ENCODE measurements around the gene LMNTD1.
"Not testable (repeated sequence)": the region's sequence is repeated elsewhere in the genome, so short reads cannot be mapped to it uniquely, and the experiment has no call there.

LMNTD1 gene, protein sequence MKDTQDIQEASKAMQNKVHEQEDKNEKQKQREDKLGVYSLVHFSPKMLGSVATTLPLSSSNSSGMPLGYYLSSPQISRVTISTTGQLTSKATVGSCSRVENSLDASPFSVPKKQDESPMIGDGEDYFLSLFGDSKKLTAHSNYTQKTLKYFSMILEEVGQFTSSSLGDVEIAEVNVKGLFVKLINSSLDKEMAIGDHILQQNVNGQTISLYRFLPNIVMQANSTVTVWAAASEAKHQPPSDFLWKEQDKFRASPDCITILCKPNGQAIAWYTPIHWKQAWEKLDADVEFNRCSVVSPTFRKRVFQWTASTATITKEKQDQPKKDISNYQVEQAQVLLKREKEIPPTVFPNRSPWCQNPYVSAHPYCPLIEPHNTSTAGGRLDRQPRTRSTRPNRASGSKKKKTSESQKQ

DNA sequence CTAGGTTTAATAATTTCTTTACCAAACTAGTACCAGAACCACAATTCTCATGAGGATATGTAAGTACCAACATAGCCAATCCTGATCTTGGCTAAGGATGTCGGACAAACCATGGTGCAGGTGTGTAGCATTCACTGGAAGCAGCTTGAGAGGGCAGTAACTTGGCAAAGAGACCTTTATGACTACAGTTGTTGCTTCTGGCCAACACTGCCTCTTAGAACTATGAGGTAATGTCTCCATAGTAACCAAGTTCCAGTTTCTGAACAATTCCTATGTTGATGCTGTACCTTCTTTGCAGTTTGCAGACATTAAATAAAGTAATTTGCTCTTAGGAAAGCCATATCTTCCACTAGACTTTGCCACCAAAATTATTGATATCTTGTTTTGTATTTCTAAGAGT is at the start of gene LMNTD1:
Gene LMNTD1, minus strand, starts transcription at position 186 of the 400 bp plus-strand sequence. CDS start 324 bp downstream, outside the sequence.
- no peak for DNase-seq (ENCODE audit: low spot score)

DNA sequence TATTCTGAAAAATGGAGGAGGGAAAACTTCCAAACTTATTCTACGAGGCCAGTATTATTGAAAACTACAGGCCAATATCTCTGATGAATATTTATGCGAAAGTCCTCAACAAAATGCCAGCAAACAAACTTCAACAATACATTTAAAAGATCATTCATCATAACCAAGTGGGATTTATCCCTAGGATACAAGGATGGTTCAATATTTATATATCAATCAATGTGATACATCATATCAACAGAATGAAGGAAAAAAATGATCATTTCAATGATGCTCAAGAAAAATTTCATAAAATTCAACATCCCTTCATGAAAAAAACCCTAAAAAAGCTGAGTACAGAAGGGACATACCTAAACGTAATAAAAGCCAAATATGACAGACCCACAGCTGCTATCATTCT is 45.9 kb upstream of the LMNTD1 start:
- DNase-seq (ENCODE audit: low spot score), result no peak

DNA sequence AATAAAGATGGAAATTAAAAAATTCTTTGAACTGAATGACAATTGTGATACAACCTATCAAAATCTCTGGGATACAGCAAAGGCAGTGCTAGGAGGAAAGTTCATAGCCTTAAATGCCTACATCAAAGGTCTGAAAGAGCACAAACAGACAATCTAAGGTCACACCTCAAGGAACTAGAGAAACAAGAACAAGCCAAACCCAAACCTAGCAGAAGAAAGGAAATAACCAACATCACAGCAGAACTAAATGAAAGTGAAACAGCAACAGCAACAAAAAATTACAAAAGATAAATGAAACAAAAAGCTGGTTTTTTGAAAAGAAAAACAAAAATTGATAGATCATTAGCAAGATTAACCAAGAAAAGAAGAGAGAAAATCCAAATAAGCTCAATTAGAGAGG is 42.4 kb upstream of the LMNTD1 start:
- DNase-seq (ENCODE audit: low spot score), result not testable (repeated sequence)

DNA sequence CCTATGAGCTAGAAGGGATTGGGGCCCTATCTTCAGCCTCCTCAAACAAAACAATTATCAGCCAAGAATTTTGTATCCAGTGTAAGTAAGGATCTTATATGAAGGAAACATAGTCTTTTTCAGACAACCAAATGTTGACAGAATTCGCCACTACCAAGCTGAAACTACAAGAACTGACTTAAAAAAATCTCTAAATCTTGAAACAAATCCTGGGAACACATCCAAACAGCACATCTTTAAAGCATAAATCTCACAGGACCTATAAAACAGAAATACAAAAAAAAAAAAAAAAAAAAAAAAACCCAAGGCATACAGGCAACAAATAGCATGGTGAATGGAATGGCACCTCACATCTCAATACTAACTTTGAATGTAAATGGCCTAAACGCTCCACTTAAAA is 41.3 kb upstream of the LMNTD1 start:
- DNase-seq (ENCODE audit: low spot score), result no peak

DNA sequence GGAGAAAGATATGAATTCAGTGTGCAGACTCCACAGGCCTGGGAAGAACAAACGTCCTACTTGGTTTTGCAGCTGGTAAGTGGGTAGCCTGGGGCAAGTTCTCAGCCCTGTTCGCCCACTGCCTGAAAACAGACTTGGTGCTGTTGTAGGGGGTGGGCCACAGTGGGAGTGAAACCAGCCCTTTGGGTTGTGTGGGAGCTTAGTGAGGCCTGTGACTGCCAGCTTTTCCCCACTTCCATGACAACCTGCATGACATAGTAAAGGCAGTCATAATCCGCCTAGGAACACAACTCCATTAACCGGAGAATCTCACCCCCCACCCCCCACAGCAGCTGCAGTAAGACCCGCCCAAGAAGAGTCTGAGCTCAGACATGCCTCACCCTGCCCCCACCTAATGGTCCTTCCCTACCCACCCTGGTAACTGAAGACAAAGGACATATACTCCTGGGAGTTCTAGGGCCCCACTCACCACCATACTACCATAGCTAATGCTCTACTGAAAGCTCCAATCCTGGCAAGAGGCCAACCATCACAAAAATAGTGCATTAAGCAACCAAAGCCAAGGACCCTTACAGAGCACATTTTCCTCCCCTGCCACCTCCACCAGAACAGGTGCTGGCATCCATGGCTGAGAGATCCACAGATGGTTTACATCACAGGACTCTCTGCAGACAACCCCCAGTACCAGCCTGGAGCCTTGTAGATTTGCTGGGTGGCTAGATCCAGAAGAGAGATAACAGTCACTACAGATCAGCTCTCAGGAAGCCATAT is 39.8 kb upstream of the LMNTD1 start:
- no peak for DNase-seq (ENCODE audit: low spot score)

DNA sequence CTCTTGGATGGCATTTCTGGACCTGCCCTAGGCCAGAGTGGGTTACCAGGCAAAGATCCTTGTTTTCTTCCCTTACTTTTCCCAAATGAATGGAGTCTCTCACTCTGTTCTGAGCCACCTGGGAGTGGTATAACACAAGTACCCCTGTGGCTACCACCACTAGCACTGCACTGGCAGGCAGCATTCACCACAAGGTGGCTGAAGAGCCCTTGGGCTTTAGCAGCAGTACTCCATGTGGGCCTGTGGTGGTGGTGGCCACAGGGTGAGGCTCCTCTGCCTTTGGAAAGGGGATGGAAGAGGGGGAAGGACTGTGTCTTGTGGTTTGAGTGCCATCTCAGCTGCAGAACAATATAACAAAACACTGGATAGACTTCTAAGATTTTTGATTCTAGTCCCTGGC is 38.1 kb upstream of the LMNTD1 start:
- no peak for DNase-seq (ENCODE audit: low spot score)

DNA sequence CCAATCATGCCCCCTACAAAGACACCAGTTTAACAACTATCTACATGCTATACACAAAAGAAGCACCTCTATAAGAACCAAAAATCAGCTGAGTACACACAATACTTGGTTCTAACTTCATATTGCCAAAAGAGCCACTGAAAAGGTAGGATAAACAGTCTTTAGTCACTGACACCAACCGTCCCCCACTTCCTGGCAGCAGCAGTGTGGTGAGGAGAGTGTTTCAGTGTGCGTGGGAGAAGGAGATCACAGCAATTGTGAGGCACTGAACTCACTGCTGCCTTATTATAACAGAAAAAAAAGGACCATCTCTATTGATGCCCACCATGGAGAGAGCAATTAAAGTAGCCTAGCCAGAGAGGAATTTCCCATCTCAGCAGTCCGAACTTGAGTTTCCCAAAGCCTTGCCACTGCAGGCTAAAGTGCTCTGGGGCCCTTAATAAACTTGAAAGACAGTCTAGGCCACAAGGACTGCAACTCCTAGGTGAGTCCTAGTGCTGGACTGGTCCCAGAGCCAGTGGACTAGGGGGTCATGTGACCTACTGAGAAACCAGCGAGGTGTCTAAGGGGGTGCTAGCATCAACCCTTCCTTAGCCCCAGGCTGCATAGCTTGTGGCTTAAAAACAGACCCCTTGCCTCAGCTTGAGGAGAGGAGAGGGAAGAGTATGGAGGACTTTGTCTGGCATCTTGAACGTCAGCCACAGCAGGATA is 37.1 kb upstream of the LMNTD1 start:
- DNase-seq (ENCODE audit: low spot score), result no peak

DNA sequence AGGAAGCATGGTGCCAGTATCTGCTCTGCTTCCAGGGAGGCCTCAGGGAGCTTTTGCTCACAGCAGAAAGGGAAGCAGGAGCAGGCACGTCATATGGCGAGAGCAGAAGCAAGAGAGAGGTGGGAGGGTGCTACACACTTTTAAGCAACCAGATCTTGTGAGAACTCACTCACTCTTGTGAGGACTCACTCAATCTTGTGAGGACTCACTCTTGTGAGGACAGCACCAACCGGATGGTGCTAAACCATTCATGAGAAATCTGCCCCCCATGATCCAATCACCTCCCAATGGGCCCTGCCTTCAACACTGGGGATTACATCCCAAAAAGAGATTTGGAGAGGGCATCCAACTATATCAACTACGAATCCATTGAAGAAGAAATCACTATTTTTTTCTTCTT is 34.3 kb upstream of the LMNTD1 start:
- no peak for DNase-seq (ENCODE audit: low spot score)

DNA sequence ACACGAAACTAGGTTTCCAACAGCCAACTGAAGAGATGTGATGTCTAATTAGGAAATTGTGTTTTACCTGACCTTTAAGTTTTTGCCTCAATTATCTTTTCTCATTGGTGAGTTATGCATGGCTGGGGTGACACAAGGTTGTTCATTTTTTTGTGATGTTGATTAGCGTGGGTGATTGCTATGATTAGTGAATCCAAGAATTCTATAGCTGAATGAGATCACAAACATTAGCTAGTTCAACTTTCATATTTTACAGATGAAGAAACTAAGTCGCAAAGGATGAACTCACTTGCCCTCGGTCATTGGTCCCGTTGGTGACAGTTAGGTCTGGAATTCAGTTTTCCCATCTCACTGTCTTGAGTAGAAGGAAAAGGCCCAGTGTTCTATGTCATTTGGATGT is 32.6 kb upstream of the LMNTD1 start:
- DNase-seq (ENCODE audit: low spot score), result no peak

DNA sequence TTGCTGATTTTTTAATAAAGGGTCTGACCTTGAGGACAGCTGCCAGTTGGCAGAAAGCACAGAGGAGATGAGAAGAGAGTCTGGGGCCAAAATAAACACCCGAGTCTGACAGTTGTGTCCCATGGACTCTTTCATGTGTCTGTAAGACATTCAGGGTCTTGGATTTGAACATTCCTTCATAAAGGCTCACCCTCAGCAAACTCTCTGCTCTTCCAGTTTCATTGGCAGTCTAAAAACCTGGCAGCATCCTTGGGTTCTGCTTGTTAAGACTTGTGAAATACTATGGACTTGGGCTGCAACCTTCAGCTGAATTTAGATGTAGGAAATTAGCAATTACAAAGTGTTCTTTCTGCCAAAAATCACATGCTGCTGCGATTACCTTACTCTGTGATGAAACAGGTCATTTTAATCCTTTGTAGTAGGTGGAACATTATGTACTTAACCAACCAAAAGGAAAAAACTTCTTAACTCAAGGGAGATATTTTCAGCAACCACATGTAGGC is 32.0 kb upstream of the LMNTD1 start:
- no peak for DNase-seq (ENCODE audit: low spot score)

DNA sequence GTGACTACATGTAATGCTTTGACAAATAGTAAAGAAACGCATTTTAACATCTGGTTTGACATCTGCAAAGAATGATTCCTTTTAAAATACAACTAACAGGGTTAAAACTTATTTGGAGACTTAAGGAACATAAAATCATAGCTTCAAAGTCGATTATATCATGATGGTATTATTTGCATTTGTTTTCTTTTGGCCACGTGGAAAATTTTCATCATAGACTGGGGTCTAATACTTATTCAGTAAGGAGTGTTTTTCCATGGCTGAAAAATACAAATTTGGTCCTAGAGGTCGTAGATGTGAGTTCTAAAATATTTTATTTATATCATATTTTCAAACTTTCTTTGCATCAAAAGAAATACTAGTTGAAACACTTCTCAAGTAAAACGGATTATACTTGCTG is 31.5 kb upstream of the LMNTD1 start:
- DNase-seq (ENCODE audit: low spot score), result no peak

DNA sequence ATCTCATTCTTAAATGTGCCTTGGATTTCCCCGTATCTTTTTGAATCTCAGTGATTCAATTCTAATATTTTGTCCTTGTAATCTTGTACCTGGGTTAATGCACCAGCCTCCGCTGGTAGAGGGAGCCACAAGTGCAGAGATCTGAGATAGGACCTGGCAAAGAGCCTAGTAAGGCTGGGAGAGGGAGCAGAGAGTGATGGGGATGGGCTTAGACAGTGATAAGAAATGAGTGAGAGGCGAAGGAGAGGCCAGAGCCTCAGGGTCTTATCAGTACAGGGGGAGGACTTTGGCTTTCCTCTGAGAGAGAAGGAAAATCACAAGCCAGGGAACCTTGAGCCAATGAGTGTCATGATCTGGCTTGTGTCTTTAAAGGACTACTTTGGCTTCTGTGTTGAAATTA is 30.5 kb upstream of the LMNTD1 start:
- DNase-seq (ENCODE audit: low spot score), result no peak

DNA sequence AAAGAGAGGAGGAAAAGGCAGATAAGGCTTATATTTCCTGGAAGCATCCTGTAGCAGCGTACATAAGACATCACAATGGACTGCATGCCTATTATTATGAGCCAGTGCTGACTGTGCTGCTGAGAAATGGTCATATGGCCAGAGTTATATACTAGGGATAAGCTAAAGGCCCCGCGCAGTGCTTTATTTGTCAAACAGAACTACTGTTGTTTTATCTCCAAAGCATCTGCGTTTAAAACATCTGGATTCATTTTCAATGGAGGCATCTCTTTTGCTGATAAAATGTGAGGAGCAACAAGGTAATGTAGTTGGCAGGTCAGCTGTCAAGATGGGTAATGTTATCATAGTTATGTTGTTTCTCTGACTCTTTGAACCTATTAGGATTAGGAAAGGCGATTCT is 28.0 kb upstream of the LMNTD1 start:
- no peak for DNase-seq (ENCODE audit: low spot score)

DNA sequence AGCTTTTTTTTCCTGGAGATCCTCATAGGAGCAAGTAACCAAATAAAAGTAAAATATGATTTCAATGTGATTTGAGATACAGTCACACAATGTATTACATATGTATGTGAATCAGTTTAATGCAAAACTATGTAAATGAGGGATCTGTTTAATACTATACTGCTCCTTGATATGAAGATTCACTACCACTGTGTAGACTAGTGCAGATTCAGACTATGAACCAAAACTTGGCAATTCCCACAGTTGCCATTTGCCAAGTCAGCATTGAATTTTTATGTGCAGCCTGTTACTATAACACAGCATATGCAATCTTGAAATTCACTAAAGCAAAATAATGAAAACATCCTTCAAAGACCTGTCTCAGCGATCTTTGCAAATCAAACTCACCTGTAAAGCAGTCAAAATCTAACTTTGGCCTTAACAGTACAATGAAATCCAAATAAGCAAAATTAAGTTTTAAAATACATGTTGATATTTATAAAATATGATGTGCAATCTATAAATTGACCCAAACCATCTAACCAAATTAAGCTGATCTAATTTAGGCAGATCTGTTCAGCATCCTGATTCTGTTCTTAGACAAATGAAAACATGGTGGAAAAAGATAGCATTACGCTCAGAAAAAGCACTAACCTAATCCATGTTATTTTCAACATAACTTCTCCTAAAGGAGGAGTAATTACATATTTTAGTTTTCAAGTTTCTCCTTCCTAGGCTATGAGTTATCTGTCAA is 25.5 kb upstream of the LMNTD1 start:
- DNase-seq (ENCODE audit: low spot score), result no peak

DNA sequence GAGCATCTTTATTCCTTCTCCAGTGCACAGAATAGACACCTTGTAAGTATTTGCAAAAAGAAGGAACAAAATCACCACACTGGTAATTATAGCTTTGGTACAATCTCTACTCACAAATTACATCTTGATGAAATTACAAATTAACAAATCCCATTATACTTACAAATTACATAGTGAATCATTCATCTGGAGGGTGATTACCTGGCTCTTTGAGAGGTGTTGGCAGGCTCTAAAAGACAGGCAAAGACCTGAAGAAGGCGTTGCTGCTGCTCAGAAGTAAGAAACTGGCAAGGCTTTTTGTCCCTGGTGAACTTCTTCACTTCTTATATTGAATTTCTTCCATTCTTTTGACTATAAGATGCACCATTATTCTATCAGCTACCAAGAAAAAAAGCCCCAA is 21.7 kb upstream of the LMNTD1 start:
- no peak for DNase-seq (ENCODE audit: low spot score)

DNA sequence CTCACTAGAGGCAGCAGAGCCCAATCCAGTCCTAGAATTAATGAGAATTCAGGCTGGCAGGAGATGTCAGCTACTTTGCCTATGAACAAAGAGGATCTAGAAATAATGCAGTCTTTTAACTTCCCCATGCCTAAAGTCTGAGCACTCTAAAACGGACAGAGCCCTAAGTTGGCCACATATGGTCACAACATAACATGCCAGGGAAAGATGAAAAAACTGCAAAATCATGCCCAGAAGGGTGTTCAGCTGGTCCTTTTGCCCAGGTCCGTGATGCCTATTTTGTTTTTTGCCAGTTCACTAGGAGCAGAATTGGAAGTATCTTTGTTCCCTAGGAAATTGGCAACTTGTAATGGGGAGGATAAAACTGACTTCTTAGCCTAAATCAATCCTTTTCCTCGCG is 20.3 kb upstream of the LMNTD1 start:
- DNase-seq (ENCODE audit: low spot score), result no peak

DNA sequence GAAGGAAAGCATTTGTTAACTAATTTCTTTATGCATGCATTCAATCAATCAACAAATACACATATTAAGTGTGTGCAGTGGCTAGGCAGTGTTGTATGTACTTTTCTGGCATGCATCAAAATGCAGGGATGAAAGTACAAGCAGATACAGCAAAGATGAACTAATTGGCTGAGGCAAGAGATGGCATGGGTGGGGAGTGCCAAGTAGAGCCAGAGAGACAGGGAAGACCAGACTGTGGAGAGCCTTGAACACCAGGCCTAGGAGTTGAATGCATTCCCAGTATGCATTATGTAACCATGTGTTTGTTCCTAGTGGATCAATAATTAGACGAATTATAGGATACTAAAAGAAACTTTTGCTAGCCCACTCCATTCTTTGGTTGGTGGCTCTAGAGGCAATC is 17.3 kb upstream of the LMNTD1 start:
- no peak for DNase-seq (ENCODE audit: low spot score)

DNA sequence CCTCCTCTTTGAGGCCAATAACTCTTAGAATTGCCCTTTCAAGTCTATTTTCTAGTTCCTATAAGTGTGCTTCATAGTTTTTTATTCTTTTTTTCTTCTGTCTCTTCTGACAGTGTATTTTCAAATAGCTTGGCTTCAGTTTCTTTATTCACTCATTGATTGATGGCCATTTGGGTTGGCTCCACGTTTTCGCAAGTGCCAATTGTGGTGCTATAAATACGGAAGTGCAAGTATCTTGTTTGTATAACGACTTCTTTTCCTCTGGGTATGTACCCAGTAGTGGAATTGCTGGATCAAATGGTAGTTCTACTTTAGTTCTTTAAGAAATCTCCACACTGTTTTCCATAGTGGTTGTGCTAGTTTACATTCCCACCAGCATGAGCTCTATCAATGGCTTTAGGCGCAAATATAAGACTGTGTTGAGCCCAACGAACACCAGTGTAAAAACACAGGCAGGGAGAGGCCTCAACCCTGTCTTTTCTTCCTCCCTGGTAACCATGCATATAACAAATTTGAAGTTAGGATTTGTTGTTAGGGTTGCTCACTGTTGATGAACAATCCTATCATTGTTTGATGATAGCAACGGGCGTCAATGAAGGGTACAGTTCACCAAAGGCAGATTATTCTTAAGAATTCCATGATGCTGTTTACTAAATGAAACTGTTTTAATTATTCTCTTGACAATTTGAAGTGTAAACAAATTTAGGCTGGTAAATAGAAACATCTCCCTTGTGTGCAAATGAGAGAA is 13.3 kb upstream of the LMNTD1 start:
- DNase-seq (ENCODE audit: low spot score), result no peak

DNA sequence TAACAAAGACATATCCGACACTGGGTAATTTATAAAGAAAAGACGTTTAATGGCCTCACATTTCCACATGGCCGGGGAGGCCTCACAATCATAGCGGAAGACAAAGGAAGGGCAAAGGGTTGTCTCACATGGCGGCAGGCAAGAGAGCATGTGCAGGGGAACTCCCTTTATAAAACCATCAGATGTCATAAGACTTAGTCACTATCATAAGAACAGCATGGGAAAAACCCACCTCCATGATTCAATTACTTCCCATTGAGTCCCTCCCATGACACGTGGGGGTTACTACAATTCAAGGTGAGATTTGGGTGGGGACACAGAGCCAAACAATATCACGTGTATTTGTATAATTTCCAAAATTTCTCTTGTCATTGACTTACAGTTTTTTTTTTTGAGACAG is 5.5 kb upstream of the LMNTD1 start:
- DNase-seq (ENCODE audit: low spot score), result no peak

DNA sequence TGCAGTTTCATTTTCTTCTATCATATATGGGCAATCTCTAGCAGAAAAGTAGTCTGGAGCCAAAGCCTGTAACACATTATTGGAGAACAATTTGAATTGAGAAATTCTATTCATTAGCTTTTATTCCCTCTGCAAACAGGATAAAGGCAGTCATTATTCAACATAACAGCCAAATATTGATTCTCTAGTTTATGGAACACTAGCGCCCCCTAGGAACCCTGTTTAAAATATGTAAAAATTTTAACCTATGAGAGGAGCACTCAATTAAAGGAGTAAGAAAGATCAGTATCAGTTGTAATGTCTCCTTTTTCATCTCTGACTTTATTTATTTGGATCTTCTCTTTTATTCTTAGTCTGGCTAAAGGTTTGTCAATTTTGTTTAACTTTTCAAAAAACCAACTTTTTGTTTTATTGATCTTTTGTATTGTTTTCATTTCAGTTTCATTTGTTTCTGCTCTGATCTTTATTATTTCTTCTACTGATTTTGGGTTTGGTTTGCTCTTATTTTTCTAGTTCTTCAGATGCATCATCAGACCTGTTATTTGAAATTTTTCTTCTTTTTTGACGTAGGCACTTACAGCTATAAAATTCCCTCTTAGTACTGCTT is 4.8 kb upstream of the LMNTD1 start:
- peak; percentile 10 for DNase-seq (ENCODE audit: low spot score)

DNA sequence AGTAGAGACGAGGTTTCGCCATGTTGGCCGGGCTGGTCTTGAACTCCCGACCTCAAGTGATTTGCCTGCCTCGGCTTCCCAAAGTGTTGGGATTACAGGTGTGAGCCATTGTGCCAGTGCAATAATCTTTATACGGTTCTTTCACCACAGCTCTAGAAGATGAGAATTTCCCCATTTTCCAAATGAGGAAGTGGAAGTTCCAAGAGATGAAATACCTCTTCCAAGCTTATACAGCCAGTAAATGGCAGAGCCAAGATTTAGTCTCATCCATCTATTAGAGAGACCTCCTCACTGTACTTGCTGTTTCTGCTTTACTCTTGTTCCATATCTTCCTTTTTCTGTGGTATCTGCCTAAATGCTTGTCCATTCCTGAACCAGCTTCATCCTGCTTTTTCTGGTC is 3.1 kb upstream of the LMNTD1 start:
- no peak for DNase-seq (ENCODE audit: low spot score)
